HCT116 (cell line): ENCODE results near the gene HOXD9.

ENCODE experiments used
- ATF3 ChIP-seq: IDR thresholded peaks from 2 replicates; pipeline ENCODE4 v1.6.1; 2012
- CTCF ChIP-seq, 3 experiments: fragments of 200-600 bp in 1 of 3; sonication (generic) in 1 of 3; IDR thresholded peaks in 2 of 3; conservative IDR thresholded peaks in 1 of 3; 2 replicates each; pipeline ENCODE4 v1.5.1; 2012 to 2017; ENCODE audit warnings: low read depth in 2 of 3, low read length in 2 of 3, antibody characterized with exemption in 1 of 3, borderline replicate concordance in 1 of 3, control low read depth in 1 of 3, mild to moderate bottlenecking in 1 of 3, mixed read lengths in 1 of 3, mixed run types in 1 of 3, moderate library complexity in 1 of 3; ENCODE audit not compliant: insufficient read depth in 1 of 3
- EZH2 ChIP-seq: fragments of 200-600 bp; sonication (generic); IDR thresholded peaks from 2 replicates; pipeline ENCODE4 v1.6.1; 2017; ENCODE audit warnings: antibody characterized with exemption, mixed run types
- FOSL1 ChIP-seq: IDR thresholded peaks from 2 replicates; pipeline ENCODE4 v1.6.1; 2012; ENCODE audit warnings: low read depth
- POLR2A ChIP-seq: IDR thresholded peaks from 2 replicates; pipeline ENCODE4 v1.7.0; 2011; ENCODE audit warnings: borderline replicate concordance; ENCODE audit not compliant: insufficient read depth, insufficient read length; ENCODE audit errors: extremely low read depth
- RAD21 ChIP-seq: IDR thresholded peaks from 2 replicates; pipeline ENCODE4 v1.6.1; 2012; ENCODE audit warnings: low read depth, mild to moderate bottlenecking
- REST ChIP-seq: IDR thresholded peaks from 2 replicates; pipeline ENCODE4 v1.6.1; 2012; ENCODE audit warnings: low read depth
- SP1 ChIP-seq: IDR thresholded peaks from 2 replicates; pipeline ENCODE4 v1.6.1; 2012; ENCODE audit warnings: low read depth
- YY1 ChIP-seq: IDR thresholded peaks from 2 replicates; pipeline ENCODE4 v1.6.1; 2011; ENCODE audit warnings: low read length, low read depth, moderate library complexity, mild to moderate bottlenecking; ENCODE audit not compliant: insufficient replicate concordance; ENCODE audit errors: extremely low read depth

GRCh38 chr2:176082525-176082823 is 40.0 kb upstream of the HOXD9 start:
- no peak for TF ChIP-seq ATF3
- TF ChIP-seq EZH2: no peak
- TF ChIP-seq CTCF (IDR thresholded peaks at IDR 0.05 in 2 of 3, conservative IDR thresholded peaks at IDR 0.05 in 1 of 3; ENCODE audit: borderline replicate concordance in 1 of 3, insufficient read depth in 1 of 3, low read depth in 2 of 3, low read length in 2 of 3): no peak
- TF ChIP-seq REST: no peak
- no peak for TF ChIP-seq FOSL1
- no peak for TF ChIP-seq SP1
- no peak for TF ChIP-seq RAD21
- no peak for TF ChIP-seq POLR2A
- TF ChIP-seq YY1: no peak
